K562 (cell line): Measurements from ENCODE around the gene PSD4. TPM values are rescaled to one million over a fixed set of nuclear protein-coding genes. Genes with fewer than 3 reads are reported as not detected.
A peak's percentile ranks its signal among the peaks of the same experiment; 100 is the strongest.
"Not testable (repeated sequence)": the region's sequence is repeated elsewhere in the genome, so short reads cannot be mapped to it uniquely, and the experiment has no call there.

ENCODE experiments used
- ATF6 ChIP-seq: sonication (generic); formaldehyde crosslinking; IDR thresholded peaks from 2 replicates; pipeline ENCODE4 v1.4.0; 2020; ENCODE audit warnings: mild to moderate bottlenecking, missing genetic modification reagents
- E2F6 ChIP-seq, 2 experiments: IDR thresholded peaks; 2 replicates each; pipeline ENCODE4 v1.6.1; 2011; ENCODE audit warnings: borderline replicate concordance in 1 of 2, control low read depth in 1 of 2, low read depth in 1 of 2, low read length in 1 of 2, mild to moderate bottlenecking in 1 of 2, mixed read lengths in 1 of 2, moderate library complexity in 1 of 2; ENCODE audit not compliant: insufficient read depth in 1 of 2, insufficient read length in 1 of 2, poor library complexity in 1 of 2, severe bottlenecking in 1 of 2; ENCODE audit errors: extremely low read depth in 1 of 2
- ELF4 ChIP-seq: fragments of 450-650 bp; formaldehyde crosslinking; IDR thresholded peaks from 2 replicates; pipeline ENCODE4 v1.4.0; 2022; ENCODE audit warnings: missing genetic modification characterization
- JUND ChIP-seq, 2 experiments: IDR thresholded peaks; 2 replicates in 1 of 2; 3 replicates in 1 of 2; pipeline ENCODE4 v1.6.1; 2011; ENCODE audit warnings: borderline replicate concordance in 2 of 2, low read depth in 2 of 2, low read length in 2 of 2, improper control_type of control experiment in 1 of 2, missing biosample characterization in 1 of 2, missing genetic modification characterization in 1 of 2, missing genetic modification reagents in 1 of 2
- L3MBTL2 ChIP-seq: fragments of 450-650 bp; IDR thresholded peaks from 2 replicates; pipeline ENCODE4 v1.6.1; 2016; ENCODE audit warnings: mild to moderate bottlenecking, moderate library complexity
- PML ChIP-seq: IDR thresholded peaks from 2 replicates; pipeline ENCODE4 v1.6.1; 2012; ENCODE audit warnings: low read length, inconsistent platforms
- POLR2AphosphoS2 ChIP-seq: IDR thresholded peaks from 2 replicates; pipeline ENCODE4 v1.6.1; 2012; ENCODE audit warnings: low read length, improper control_type of control experiment
- SIN3A ChIP-seq, 2 experiments: fragments of 150-350 bp in 1 of 2; IDR thresholded peaks; 2 replicates each; pipeline ENCODE4 v1.6.1; 2011 to 2016; ENCODE audit warnings: borderline replicate concordance in 2 of 2, low read depth in 2 of 2, low read length in 2 of 2, mild to moderate bottlenecking in 2 of 2, moderate library complexity in 2 of 2; ENCODE audit not compliant: control insufficient read depth in 1 of 2
- ZBTB7A ChIP-seq: IDR thresholded peaks from 2 replicates; pipeline ENCODE4 v1.6.1; 2011; ENCODE audit warnings: low read depth, mild to moderate bottlenecking, low read length, moderate library complexity, borderline replicate concordance; ENCODE audit not compliant: control insufficient read depth
- polyA plus RNA-seq, 8 experiments: library from polyadenylated mRNA; depleted of rRNA in 4 of 8; stranded (reverse) in 5 of 8; unstranded in 3 of 8; fragments of >200 nt; fragmentation: Nextera tagmentation in 2 of 8; fragmentation: Illumina TruSeq in 1 of 8; extraction: Ambion mirVana in 2 of 8; extraction: Trizol in 1 of 8; gene quantifications; 2 replicates each; pipeline versions ENCODE4 v1.2.1 to v1.2.3, GENCODE V29; 2011 to 2014; ENCODE audit warnings: inconsistent platforms in 1 of 8, missing spikeins in 1 of 8
- total RNA-seq, 7 experiments: library from RNA; depleted of rRNA in 6 of 7; stranded (reverse); fragments of >200 nt in 6 of 7; fragmentation: Illumina TruSeq in 2 of 7; extraction: Trizol in 2 of 7; gene quantifications; 2 replicates each; pipeline versions ENCODE4 v1.2.1 to v1.2.3, GENCODE V29; 2011 to 2021; ENCODE audit warnings: low replicate concordance in 1 of 7

Gene PSD4
- total and polyA plus RNA-seq, 9 of the 15 experiments (the other 6 are each of a cell fraction or from before 2014, with no cell fraction given), result 0.46 to 54.0 (median 20.8) TPM

- TF ChIP-seq E2F6 (IDR thresholded peaks at IDR 0.05; ENCODE audit: borderline replicate concordance in 1 of 2, extremely low read depth in 1 of 2, insufficient read depth in 1 of 2, insufficient read length in 1 of 2, low read depth in 1 of 2, low read length in 1 of 2, poor library complexity in 1 of 2, severe bottlenecking in 1 of 2) (peak; percentile 34 to 57), L3MBTL2 (peak; percentile 75), PML (peak; percentile 46; the same call in 1 of the 2 replicates), JUND (IDR thresholded peaks at IDR 0.05; ENCODE audit: borderline replicate concordance, low read depth, low read length) (0 out of 2 replicates have a peak, but pooled peaks have one; percentile 4), ATF6 (CRISPR knock-in tag) (peak; percentile 56; the same call in 1 of the 2 replicates), POLR2AphosphoS2 (0 out of 2 replicates have a peak, but pooled peaks have one; percentile 50), ELF4 (peak; percentile 83; the same call in 1 of the 2 replicates), ZBTB7A (0 out of 2 replicates have a peak, but pooled peaks have one; percentile 30), SIN3A (IDR thresholded peaks at IDR 0.05; ENCODE audit: borderline replicate concordance in 2 of 2, control insufficient read depth in 1 of 2, low read depth in 2 of 2, low read length in 2 of 2) (peak in 1 of 2 experiments; percentile 71; a peak in 1 of 4 replicates)
- not testable (repeated sequence) for TF ChIP-seq JUND (tag; IDR thresholded peaks at IDR 0.05; ENCODE audit: borderline replicate concordance, low read depth, low read length)
Observed at GRCh38 chr2:113235347-113236226, 61.8 kb downstream of the PSD4 start (continued).
